Spleen (tissue), 11 donors: Measurements from ENCODE around the gene PCTP. TPM values are rescaled to one million over a fixed set of nuclear protein-coding genes. Genes with fewer than 3 reads are reported as not detected.

Source experiments
- DNase-seq: peaks from one replicate; pipeline ENCODE4 v3.0.0-alpha.2; 2020
- H3K27ac ChIP-seq, 8 donors: fragments of 200-600 bp; sonication (generic) in 7 of 8; 1 replicate in 4 of 8; 2 replicates in 4 of 8; pipeline versions ENCODE4 v1.5.0 to v1.8.0; 2016 to 2021; ENCODE audit warnings: inconsistent platforms in 4 of 8, mild to moderate bottlenecking in 4 of 8, moderate library complexity in 1 of 8
- H3K27me3 ChIP-seq, 7 donors: fragments of 200-600 bp; sonication (generic) in 6 of 7; replicated peaks in 1 of 7; 1 replicate in 4 of 7; 2 replicates in 3 of 7; pipeline versions ENCODE4 v1.5.0 to v1.8.0; 2016 to 2021; ENCODE audit warnings: inconsistent platforms in 3 of 7, mild to moderate bottlenecking in 1 of 7
- H3K36me3 ChIP-seq, 6 donors: fragments of 200-600 bp; sonication (generic) in 5 of 6; 1 replicate in 4 of 6; 2 replicates in 2 of 6; pipeline versions ENCODE4 v1.5.0 to v1.8.0; 2016 to 2021; ENCODE audit warnings: inconsistent platforms in 2 of 6
- H3K4me1 ChIP-seq, 6 donors: fragments of 200-600 bp; sonication (generic) in 5 of 6; 1 replicate in 3 of 6; 2 replicates in 3 of 6; pipeline versions ENCODE4 v1.5.0 to v1.8.0; 2016 to 2021; ENCODE audit warnings: inconsistent platforms in 3 of 6
- H3K4me3 ChIP-seq, 8 donors: fragments of 200-600 bp; sonication (generic) in 7 of 8; 1 replicate in 4 of 8; 2 replicates in 4 of 8; pipeline versions ENCODE4 v1.5.0 to v1.8.0; 2016 to 2021; ENCODE audit warnings: inconsistent platforms in 4 of 8, mild to moderate bottlenecking in 4 of 8, moderate library complexity in 2 of 8
- H3K9me3 ChIP-seq, 8 donors: fragments of 200-600 bp; sonication (generic) in 7 of 8; 1 replicate in 4 of 8; 2 replicates in 4 of 8; pipeline versions ENCODE4 v1.5.0 to v1.8.0; 2016 to 2021; ENCODE audit warnings: inconsistent platforms in 4 of 8
- CTCF ChIP-seq, 11 experiments: fragments of 200-600 bp in 7 of 11; fragments of 450-650 bp in 4 of 11; sonication (generic) in 4 of 11; IDR thresholded peaks in 8 of 11; conservative IDR thresholded peaks in 3 of 11; 1 replicate in 7 of 11; 2 replicates in 4 of 11; pipeline versions ENCODE4 v1.4.0 to v1.8.0; 2016 to 2021; ENCODE audit warnings: antibody characterized with exemption in 11 of 11, inconsistent platforms in 4 of 11, mild to moderate bottlenecking in 1 of 11
- POLR2A ChIP-seq, 3 donors: fragments of 450-650 bp; IDR thresholded peaks; one replicate each; pipeline ENCODE4 v1.5.1; 2017; ENCODE audit warnings: antibody characterized with exemption in 3 of 3, mild to moderate bottlenecking in 1 of 3
- POLR2AphosphoS5 ChIP-seq, 3 donors: sonication (generic); formaldehyde crosslinking; IDR thresholded peaks; one replicate each; pipeline ENCODE4 v1.5.1; 2017; ENCODE audit warnings: antibody characterized with exemption in 3 of 3
- WGBS, 5 donors: extraction: QIAGEN DNeasy Blood & Tissue Kit in 3 of 5; methylation state at CpG; one replicate each; pipeline versions ENCODE4 v1.1.5 to v1.1.7; 2013 to 2018; 5-methylcytosine and 5-hydroxymethylcytosine counted together
- intact Hi-C: fragments of 100-400 bp; cut with DNase I; formaldehyde crosslinking; loops from one replicate; pipeline ENCODE4 v1.15.0; 2023; ENCODE audit warnings: low total_unique reads
- polyA plus RNA-seq, 3 donors: library from polyadenylated mRNA; stranded (reverse); fragments of 200-250 nt; gene quantifications; one replicate each; pipeline ENCODE4 v1.2.1, GENCODE V29; 2013
- total RNA-seq, 7 donors: library from RNA; depleted of rRNA in 3 of 7; stranded (reverse); fragments of >200 nt in 3 of 7; fragmentation: NEBNext Ultra II Directional in 4 of 7; extraction: Animal tissue kit (Norgen Biotek cat#: 25700) in 4 of 7; gene quantifications; one replicate each; pipeline versions ENCODE4 v1.1.0 to v1.2.1, GENCODE V29; 2016 to 2021
- donor health status: healthy with polysubstance abuse.
- donor health status: DM: no; HTN: no; CAD: no; lungs with moderate emphysema.
- donor health status: DM: no; HTN: no; CAD: no.
- donor health status: Bipolar disorder and iron deficiency.
- donor health status: healthy.
- donor health status: DM: no; HTN: no; CAD: no.
- donor health status: DM: yes; HTN: yes; CAD: no.

Gene PCTP
- total and polyA plus RNA-seq, 10 donors = 9.3 to 23.5 (median 18.5) TPM

GRCh38 chr17:55768936-55769624, 18.2 kb downstream of the PCTP start:
- Histone ChIP-seq H3K27me3 (no peaks in the 10 kb centered on the region), H3K27ac (peak overlapping the region in 2 of 8 donors; percentile 13 to 21), H3K36me3 (peaks cover 4 to 60% (median 31%) of the 10 kb centered on the region in 6 donors), H3K4me1 (peaks cover 0 to 21% (median 2%) of the 10 kb centered on the region in 6 donors), H3K9me3 (no peaks in the 10 kb centered on the region), H3K4me3 (no peak overlapping the region)
- DNase-seq = no peak
- no peak for TF ChIP-seq POLR2A (IDR thresholded peaks at IDR 0.05)
- no peak for TF ChIP-seq POLR2AphosphoS5 (IDR thresholded peaks at IDR 0.05)
- TF ChIP-seq CTCF (IDR thresholded peaks at IDR 0.05 in 8 of 11, conservative IDR thresholded peaks at IDR 0.05 in 3 of 11) = no peak
- intact Hi-C loops = no loop called here

GRCh38 chr17:55769625-55770000, 18.8 kb downstream of the PCTP start:
- Histone ChIP-seq H3K27ac (peak overlapping the region in 2 of 8 donors; percentile 13 to 21), H3K27me3 (no peaks in the 10 kb centered on the region), H3K4me3 (no peak overlapping the region), H3K9me3 (no peaks in the 10 kb centered on the region), H3K36me3 (peaks cover 4 to 66% (median 35%) of the 10 kb centered on the region in 6 donors), H3K4me1 (peaks cover 0 to 16% (median 0%) of the 10 kb centered on the region in 6 donors)
- intact Hi-C loops = no loop called here
- DNase-seq = no peak
- TF ChIP-seq CTCF (IDR thresholded peaks at IDR 0.05 in 8 of 11, conservative IDR thresholded peaks at IDR 0.05 in 3 of 11) = no peak
- TF ChIP-seq POLR2AphosphoS5 (IDR thresholded peaks at IDR 0.05) = no peak
- no peak for TF ChIP-seq POLR2A (IDR thresholded peaks at IDR 0.05)
- 64 to 84% (median 75%) methylated on average over 6 of the region's 6 CpGs for WGBS, 5 donors

GRCh38 chr17:55770196-55770870, 19.5 kb downstream of the PCTP start:
- Histone ChIP-seq H3K27me3 (no peaks in the 10 kb centered on the region), H3K36me3 (peaks cover 4 to 73% (median 38%) of the 10 kb centered on the region in 6 donors), H3K27ac (peak overlapping the region in 1 of 8 donors; percentile 21), H3K4me1 (peaks cover 0 to 13% (median 0%) of the 10 kb centered on the region in 6 donors), H3K9me3 (no peaks in the 10 kb centered on the region), H3K4me3 (no peak overlapping the region)
- intact Hi-C loops = no loop called here
- DNase-seq = no peak
- WGBS, 5 donors = 47 to 63% (median 60%) methylated on average over 4 of the region's 4 CpGs
- peak in 10 of 11 experiments; percentile 5 to 62 (median 40) for TF ChIP-seq CTCF (IDR thresholded peaks at IDR 0.05 in 8 of 11, conservative IDR thresholded peaks at IDR 0.05 in 3 of 11)
- no peak for TF ChIP-seq POLR2A (IDR thresholded peaks at IDR 0.05)
- TF ChIP-seq POLR2AphosphoS5 (IDR thresholded peaks at IDR 0.05) = no peak

GRCh38 chr17:55772086-55772485, 21.2 kb downstream of the PCTP start:
- no peak overlapping the region for H3K27ac ChIP-seq
- intact Hi-C loops = no loop called here
- WGBS, 5 donors = 91 to 99% (median 94%) methylated on average over 7 of the region's 7 CpGs

More at GRCh38 chr17:55772086-55772485, 21.2 kb downstream of the PCTP start:
- Histone ChIP-seq H3K36me3 (peaks cover 4 to 91% (median 53%) of the 10 kb centered on the region in 6 donors), H3K4me3 (no peak overlapping the region), H3K4me1 (peaks cover 0 to 13% (median 0%) of the 10 kb centered on the region in 6 donors), H3K27me3 (no peaks in the 10 kb centered on the region), H3K9me3 (no peaks in the 10 kb centered on the region)
- DNase-seq = no peak
- no peak for TF ChIP-seq POLR2AphosphoS5 (IDR thresholded peaks at IDR 0.05)
